GM23338 (cell line): ENCODE results near the gene POGZ. TPM values are rescaled to one million over a fixed set of nuclear protein-coding genes. Genes with fewer than 3 reads are reported as not detected.

Experiments used
- ATAC-seq: fragments of 200-7000 bp; cut with Tn5 transposase; 3 replicates; pipeline ENCODE4 v1.9.1; 2020
- DNase-seq: peaks from one replicate; pipeline ENCODE4 v3.0.0-alpha.2; 2015; ENCODE audit warnings: low spot score
- H2AFZ ChIP-seq: fragments of 200-600 bp; sonication (generic); 2 replicates; pipeline ENCODE4 v1.8.0; 2016; ENCODE audit warnings: antibody characterized with exemption, mild to moderate bottlenecking, moderate library complexity
- H3F3A ChIP-seq: fragments of 200-600 bp; sonication (generic); replicated peaks from 2 replicates; pipeline ENCODE4 v1.8.0; 2017; ENCODE audit warnings: antibody characterized with exemption, mixed run types, low read depth
- H3K27ac ChIP-seq: fragments of 200-600 bp; sonication (generic); 2 replicates; pipeline ENCODE4 v1.6.1; 2016; ENCODE audit warnings: low read depth
- H3K27me3 ChIP-seq: fragments of 200-600 bp; sonication (generic); 2 replicates; pipeline ENCODE4 v1.8.0; 2016; ENCODE audit warnings: mild to moderate bottlenecking, mixed run types, moderate library complexity; ENCODE audit not compliant: insufficient read depth
- H3K36me3 ChIP-seq: fragments of 200-600 bp; sonication (generic); 2 replicates; pipeline ENCODE4 v1.8.0; 2016; ENCODE audit warnings: mild to moderate bottlenecking; ENCODE audit not compliant: insufficient read depth
- H3K4me1 ChIP-seq: fragments of 200-600 bp; sonication (generic); 2 replicates; pipeline ENCODE4 v1.8.0; 2016; ENCODE audit warnings: mild to moderate bottlenecking, moderate library complexity; ENCODE audit not compliant: insufficient read depth
- H3K4me2 ChIP-seq: fragments of 200-600 bp; sonication (generic); 2 replicates; pipeline ENCODE4 v1.7.1; 2017; ENCODE audit warnings: mixed run types
- H3K4me3 ChIP-seq: fragments of 200-600 bp; sonication (generic); 2 replicates; pipeline ENCODE4 v1.6.1; 2016; ENCODE audit warnings: mixed run types
- H3K79me2 ChIP-seq: fragments of 200-600 bp; sonication (generic); replicated peaks from 2 replicates; pipeline ENCODE4 v1.8.0; 2017; ENCODE audit warnings: mild to moderate bottlenecking; ENCODE audit not compliant: insufficient read depth
- H3K9me2 ChIP-seq: fragments of 200-600 bp; sonication (generic); 2 replicates; pipeline ENCODE4 v1.8.0; 2017; ENCODE audit not compliant: insufficient read depth
- H4K20me1 ChIP-seq: fragments of 200-600 bp; sonication (generic); replicated peaks from 2 replicates; pipeline ENCODE4 v1.8.0; 2017; ENCODE audit warnings: mild to moderate bottlenecking; ENCODE audit not compliant: insufficient read depth
- H3K27ac Mint-ChIP-seq: 2 replicates; pipeline ENCODE4 v1.8.0; 2020; ENCODE audit warnings: inconsistent platforms, mild to moderate bottlenecking, moderate library complexity, mixed read lengths
- H3K27me3 Mint-ChIP-seq: 3 replicates; pipeline ENCODE4 v1.8.0; 2022; ENCODE audit warnings: low read depth, mild to moderate bottlenecking, moderate library complexity, mixed read lengths, inconsistent platforms; ENCODE audit not compliant: insufficient read depth, poor library complexity
- H3K36me3 Mint-ChIP-seq: 3 replicates; pipeline ENCODE4 v1.8.0; 2021; ENCODE audit warnings: low read depth, mild to moderate bottlenecking, inconsistent platforms, moderate library complexity, mixed read lengths
- H3K4me1 Mint-ChIP-seq: 3 replicates; pipeline ENCODE4 v1.8.0; 2020; ENCODE audit warnings: mild to moderate bottlenecking, inconsistent platforms, mixed read lengths
- H3K4me3 Mint-ChIP-seq: 3 replicates; pipeline ENCODE4 v1.8.0; 2021; ENCODE audit warnings: moderate library complexity, mild to moderate bottlenecking, inconsistent platforms, mixed read lengths
- H3K9me3 Mint-ChIP-seq: 3 replicates; pipeline ENCODE4 v1.8.0; 2020; ENCODE audit warnings: moderate library complexity, mild to moderate bottlenecking, inconsistent platforms, mixed read lengths
- CREB1 ChIP-seq: fragments of 250-450 bp; sonication (Bioruptor Pico); IDR thresholded peaks from 2 replicates; pipeline ENCODE4 v1.5.0; 2020; ENCODE audit warnings: low read depth, mild to moderate bottlenecking, moderate library complexity
- EZH2 ChIP-seq: fragments of 200-600 bp; sonication (generic); IDR thresholded peaks from one replicate; pipeline ENCODE4 v1.8.0; 2017; ENCODE audit warnings: antibody characterized with exemption, mild to moderate bottlenecking, low read depth; ENCODE audit not compliant: unreplicated experiment
- EZH2phosphoT487 ChIP-seq: fragments of 200-600 bp; sonication (generic); IDR thresholded peaks from one replicate; pipeline ENCODE4 v1.8.1; 2018; ENCODE audit warnings: antibody characterized with exemption; ENCODE audit not compliant: unreplicated experiment
- JUNB ChIP-seq: IDR thresholded peaks from one replicate; pipeline ENCODE4 v1.6.1; 2016; ENCODE audit warnings: antibody characterized with exemption; ENCODE audit not compliant: unreplicated experiment
- NANOG ChIP-seq: IDR thresholded peaks from 2 replicates; pipeline ENCODE4 v1.6.1; 2016; ENCODE audit warnings: antibody characterized with exemption, borderline replicate concordance
- POLR2AphosphoS5 ChIP-seq: IDR thresholded peaks from 2 replicates; pipeline ENCODE4 v1.6.1; 2016; ENCODE audit warnings: antibody characterized with exemption, low read depth
- STAT1 ChIP-seq: IDR thresholded peaks from one replicate; pipeline ENCODE4 v1.6.1; 2016; ENCODE audit warnings: antibody characterized with exemption; ENCODE audit not compliant: unreplicated experiment
- ZNF114 ChIP-seq: fragments of 250-450 bp; sonication (Bioruptor Pico); IDR thresholded peaks from 2 replicates; pipeline ENCODE4 v1.5.0; 2020; ENCODE audit warnings: mild to moderate bottlenecking, moderate library complexity
- ZNF331 ChIP-seq: fragments of 250-450 bp; sonication (Bioruptor Pico); IDR thresholded peaks from 2 replicates; pipeline ENCODE4 v1.5.0; 2020; ENCODE audit warnings: low read depth, mild to moderate bottlenecking, moderate library complexity
- polyA plus RNA-seq: library from polyadenylated mRNA; unstranded; fragments of >200 nt; fragmentation: Nextera tagmentation; extraction: Ambion mirVana; gene quantifications from 2 replicates; pipeline ENCODE4 v1.2.1, GENCODE V29; 2016
- total RNA-seq: library from RNA; depleted of rRNA; stranded (reverse); fragments of >200 nt; shearing (Covaris generic); gene quantifications from 2 replicates; pipeline ENCODE4 v1.2.3, GENCODE V29; 2014
- TF ChIP-seq, protein P1 (sequence below): fragments of 250-450 bp; sonication (Bioruptor Pico); IDR thresholded peaks from 2 replicates; pipeline ENCODE4 v1.5.0; 2020; ENCODE audit warnings: mild to moderate bottlenecking, moderate library complexity
- TF ChIP-seq, protein P2 (sequence below): IDR thresholded peaks from one replicate; pipeline ENCODE4 v1.6.1; 2018; ENCODE audit warnings: antibody characterized with exemption; ENCODE audit not compliant: unreplicated experiment
- TF ChIP-seq, protein P3 (sequence below): IDR thresholded peaks from 2 replicates; pipeline ENCODE4 v1.6.1; 2016; ENCODE audit warnings: antibody characterized with exemption
- TF ChIP-seq, protein P4 (sequence below), 2 experiments: fragments of 200-600 bp in 1 of 2; sonication (generic) in 1 of 2; conservative IDR thresholded peaks; 2 replicates each; pipeline versions ENCODE4 v1.5.1 to v1.6.1; 2016 to 2017; ENCODE audit warnings: antibody characterized with exemption in 2 of 2, low read depth in 2 of 2, mild to moderate bottlenecking in 2 of 2, moderate library complexity in 1 of 2

The POGZ gene
- total and polyA plus RNA-seq, 2 experiments from 2014 or later = 47.0 to 72.5 TPM

DNA sequence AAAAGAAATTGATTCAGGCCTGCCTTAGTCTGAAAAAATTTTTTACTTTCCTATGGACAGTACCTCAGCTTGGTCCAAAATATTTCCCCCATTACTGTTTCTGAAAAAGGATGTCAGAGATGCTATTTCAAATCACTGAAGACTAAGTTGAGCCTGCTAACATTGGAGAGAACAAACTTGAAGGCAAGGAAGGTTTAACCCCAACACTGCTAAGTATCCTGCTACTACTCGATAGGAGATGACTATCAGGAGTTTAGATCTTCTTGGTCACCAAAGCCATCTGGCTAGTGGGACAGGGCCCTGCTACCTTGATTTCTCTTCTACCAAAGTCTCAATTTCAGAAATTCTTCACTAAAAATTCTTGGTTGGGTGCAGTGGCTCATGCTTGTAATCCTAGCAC is 22.7 kb upstream of the POGZ start (continued):
- TF ChIP-seq, protein P1, sequence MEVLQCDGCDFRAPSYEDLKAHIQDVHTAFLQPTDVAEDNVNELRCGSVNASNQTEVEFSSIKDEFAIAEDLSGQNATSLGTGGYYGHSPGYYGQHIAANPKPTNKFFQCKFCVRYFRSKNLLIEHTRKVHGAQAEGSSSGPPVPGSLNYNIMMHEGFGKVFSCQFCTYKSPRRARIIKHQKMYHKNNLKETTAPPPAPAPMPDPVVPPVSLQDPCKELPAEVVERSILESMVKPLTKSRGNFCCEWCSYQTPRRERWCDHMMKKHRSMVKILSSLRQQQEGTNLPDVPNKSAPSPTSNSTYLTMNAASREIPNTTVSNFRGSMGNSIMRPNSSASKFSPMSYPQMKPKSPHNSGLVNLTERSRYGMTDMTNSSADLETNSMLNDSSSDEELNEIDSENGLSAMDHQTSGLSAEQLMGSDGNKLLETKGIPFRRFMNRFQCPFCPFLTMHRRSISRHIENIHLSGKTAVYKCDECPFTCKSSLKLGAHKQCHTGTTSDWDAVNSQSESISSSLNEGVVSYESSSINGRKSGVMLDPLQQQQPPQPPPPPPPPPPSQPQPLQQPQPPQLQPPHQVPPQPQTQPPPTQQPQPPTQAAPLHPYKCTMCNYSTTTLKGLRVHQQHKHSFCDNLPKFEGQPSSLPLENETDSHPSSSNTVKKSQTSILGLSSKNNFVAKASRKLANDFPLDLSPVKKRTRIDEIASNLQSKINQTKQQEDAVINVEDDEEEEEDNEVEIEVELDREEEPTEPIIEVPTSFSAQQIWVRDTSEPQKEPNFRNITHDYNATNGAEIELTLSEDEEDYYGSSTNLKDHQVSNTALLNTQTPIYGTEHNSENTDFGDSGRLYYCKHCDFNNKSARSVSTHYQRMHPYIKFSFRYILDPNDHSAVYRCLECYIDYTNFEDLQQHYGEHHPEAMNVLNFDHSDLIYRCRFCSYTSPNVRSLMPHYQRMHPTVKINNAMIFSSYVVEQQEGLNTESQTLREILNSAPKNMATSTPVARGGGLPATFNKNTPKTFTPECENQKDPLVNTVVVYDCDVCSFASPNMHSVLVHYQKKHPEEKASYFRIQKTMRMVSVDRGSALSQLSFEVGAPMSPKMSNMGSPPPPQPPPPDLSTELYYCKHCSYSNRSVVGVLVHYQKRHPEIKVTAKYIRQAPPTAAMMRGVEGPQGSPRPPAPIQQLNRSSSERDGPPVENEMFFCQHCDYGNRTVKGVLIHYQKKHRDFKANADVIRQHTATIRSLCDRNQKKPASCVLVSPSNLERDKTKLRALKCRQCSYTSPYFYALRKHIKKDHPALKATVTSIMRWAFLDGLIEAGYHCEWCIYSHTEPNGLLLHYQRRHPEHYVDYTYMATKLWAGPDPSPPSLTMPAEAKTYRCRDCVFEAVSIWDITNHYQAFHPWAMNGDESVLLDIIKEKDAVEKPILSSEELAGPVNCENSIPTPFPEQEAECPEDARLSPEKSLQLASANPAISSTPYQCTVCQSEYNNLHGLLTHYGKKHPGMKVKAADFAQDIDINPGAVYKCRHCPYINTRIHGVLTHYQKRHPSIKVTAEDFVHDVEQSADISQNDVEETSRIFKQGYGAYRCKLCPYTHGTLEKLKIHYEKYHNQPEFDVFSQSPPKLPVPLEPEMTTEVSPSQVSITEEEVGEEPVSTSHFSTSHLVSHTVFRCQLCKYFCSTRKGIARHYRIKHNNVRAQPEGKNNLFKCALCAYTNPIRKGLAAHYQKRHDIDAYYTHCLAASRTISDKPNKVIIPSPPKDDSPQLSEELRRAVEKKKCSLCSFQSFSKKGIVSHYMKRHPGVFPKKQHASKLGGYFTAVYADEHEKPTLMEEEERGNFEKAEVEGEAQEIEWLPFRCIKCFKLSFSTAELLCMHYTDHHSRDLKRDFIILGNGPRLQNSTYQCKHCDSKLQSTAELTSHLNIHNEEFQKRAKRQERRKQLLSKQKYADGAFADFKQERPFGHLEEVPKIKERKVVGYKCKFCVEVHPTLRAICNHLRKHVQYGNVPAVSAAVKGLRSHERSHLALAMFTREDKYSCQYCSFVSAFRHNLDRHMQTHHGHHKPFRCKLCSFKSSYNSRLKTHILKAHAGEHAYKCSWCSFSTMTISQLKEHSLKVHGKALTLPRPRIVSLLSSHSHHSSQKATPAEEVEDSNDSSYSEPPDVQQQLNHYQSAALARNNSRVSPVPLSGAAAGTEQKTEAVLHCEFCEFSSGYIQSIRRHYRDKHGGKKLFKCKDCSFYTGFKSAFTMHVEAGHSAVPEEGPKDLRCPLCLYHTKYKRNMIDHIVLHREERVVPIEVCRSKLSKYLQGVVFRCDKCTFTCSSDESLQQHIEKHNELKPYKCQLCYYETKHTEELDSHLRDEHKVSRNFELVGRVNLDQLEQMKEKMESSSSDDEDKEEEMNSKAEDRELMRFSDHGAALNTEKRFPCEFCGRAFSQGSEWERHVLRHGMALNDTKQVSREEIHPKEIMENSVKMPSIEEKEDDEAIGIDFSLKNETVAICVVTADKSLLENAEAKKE (CRISPR knock-in tag) = no peak
- TF ChIP-seq EZH2phosphoT487 (no peak), STAT1 (no peak)

DNA sequence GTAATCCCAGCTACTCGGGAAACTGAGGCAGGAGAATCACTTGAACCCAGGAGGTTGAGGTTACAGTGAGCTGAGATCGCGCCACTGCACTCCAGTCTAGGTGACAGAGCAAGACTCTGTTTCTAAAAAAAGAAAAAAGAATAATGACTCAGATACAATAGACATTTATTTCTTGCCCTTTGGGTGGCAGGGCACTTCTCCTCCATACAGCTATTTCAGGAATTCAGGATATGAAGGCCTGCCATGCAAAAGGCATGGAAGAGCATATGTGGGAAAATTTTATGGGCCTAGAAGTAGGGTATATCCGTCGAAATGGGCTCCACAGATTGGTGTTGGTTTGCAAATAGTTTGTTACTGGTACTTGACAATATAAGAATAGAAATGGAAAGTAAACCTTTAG is 20.2 kb upstream of the POGZ start:
- Histone ChIP-seq H3K4me3 (no peak overlapping the region), H4K20me1 (no peaks in the 10 kb centered on the region), H3K27ac (no peak overlapping the region), H3K27me3 (no peaks in the 10 kb centered on the region), H3K9me2 (no peaks in the 10 kb centered on the region), H3K4me2 (no peak overlapping the region), H3K79me2 (no peaks in the 10 kb centered on the region), H3K36me3 (no peaks in the 10 kb centered on the region), H2AFZ (no peak overlapping the region), H3K4me1 (no peaks in the 10 kb centered on the region), H3F3A (no peaks in the 10 kb centered on the region)
- Mint-ChIP-seq H3K4me3 (no peak overlapping the region), H3K36me3 (no peaks in the 10 kb centered on the region), H3K27ac (no peak overlapping the region), H3K27me3 (peaks cover 2% of the 10 kb centered on the region), H3K9me3 (no peaks in the 10 kb centered on the region; the same call in 2 of the 3 replicates), H3K4me1 (peaks cover 2% of the 10 kb centered on the region; the same call in 1 of the 3 replicates)
- no peak for ATAC-seq
- DNase-seq = no peak
- TF ChIP-seq, protein P2, sequence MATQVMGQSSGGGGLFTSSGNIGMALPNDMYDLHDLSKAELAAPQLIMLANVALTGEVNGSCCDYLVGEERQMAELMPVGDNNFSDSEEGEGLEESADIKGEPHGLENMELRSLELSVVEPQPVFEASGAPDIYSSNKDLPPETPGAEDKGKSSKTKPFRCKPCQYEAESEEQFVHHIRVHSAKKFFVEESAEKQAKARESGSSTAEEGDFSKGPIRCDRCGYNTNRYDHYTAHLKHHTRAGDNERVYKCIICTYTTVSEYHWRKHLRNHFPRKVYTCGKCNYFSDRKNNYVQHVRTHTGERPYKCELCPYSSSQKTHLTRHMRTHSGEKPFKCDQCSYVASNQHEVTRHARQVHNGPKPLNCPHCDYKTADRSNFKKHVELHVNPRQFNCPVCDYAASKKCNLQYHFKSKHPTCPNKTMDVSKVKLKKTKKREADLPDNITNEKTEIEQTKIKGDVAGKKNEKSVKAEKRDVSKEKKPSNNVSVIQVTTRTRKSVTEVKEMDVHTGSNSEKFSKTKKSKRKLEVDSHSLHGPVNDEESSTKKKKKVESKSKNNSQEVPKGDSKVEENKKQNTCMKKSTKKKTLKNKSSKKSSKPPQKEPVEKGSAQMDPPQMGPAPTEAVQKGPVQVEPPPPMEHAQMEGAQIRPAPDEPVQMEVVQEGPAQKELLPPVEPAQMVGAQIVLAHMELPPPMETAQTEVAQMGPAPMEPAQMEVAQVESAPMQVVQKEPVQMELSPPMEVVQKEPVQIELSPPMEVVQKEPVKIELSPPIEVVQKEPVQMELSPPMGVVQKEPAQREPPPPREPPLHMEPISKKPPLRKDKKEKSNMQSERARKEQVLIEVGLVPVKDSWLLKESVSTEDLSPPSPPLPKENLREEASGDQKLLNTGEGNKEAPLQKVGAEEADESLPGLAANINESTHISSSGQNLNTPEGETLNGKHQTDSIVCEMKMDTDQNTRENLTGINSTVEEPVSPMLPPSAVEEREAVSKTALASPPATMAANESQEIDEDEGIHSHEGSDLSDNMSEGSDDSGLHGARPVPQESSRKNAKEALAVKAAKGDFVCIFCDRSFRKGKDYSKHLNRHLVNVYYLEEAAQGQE = no peak
- TF ChIP-seq ZNF114 (CRISPR knock-in tag) (no peak), STAT1 (no peak), EZH2phosphoT487 (no peak), JUNB (no peak), CREB1 (CRISPR knock-in tag) (no peak), POLR2AphosphoS5 (no peak), ZNF331 (CRISPR knock-in tag) (no peak), NANOG (no peak), EZH2 (no peak)
- TF ChIP-seq, protein P3, sequence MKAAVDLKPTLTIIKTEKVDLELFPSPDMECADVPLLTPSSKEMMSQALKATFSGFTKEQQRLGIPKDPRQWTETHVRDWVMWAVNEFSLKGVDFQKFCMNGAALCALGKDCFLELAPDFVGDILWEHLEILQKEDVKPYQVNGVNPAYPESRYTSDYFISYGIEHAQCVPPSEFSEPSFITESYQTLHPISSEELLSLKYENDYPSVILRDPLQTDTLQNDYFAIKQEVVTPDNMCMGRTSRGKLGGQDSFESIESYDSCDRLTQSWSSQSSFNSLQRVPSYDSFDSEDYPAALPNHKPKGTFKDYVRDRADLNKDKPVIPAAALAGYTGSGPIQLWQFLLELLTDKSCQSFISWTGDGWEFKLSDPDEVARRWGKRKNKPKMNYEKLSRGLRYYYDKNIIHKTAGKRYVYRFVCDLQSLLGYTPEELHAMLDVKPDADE = no peak
- TF ChIP-seq, protein P4, sequence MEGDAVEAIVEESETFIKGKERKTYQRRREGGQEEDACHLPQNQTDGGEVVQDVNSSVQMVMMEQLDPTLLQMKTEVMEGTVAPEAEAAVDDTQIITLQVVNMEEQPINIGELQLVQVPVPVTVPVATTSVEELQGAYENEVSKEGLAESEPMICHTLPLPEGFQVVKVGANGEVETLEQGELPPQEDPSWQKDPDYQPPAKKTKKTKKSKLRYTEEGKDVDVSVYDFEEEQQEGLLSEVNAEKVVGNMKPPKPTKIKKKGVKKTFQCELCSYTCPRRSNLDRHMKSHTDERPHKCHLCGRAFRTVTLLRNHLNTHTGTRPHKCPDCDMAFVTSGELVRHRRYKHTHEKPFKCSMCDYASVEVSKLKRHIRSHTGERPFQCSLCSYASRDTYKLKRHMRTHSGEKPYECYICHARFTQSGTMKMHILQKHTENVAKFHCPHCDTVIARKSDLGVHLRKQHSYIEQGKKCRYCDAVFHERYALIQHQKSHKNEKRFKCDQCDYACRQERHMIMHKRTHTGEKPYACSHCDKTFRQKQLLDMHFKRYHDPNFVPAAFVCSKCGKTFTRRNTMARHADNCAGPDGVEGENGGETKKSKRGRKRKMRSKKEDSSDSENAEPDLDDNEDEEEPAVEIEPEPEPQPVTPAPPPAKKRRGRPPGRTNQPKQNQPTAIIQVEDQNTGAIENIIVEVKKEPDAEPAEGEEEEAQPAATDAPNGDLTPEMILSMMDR (conservative IDR thresholded peaks at IDR 0.05; ENCODE audit: low read depth in 2 of 2) = no peak
